Measurements from ENCODE around the gene SPRR2E.
"Not testable (repeated sequence)": the region's sequence is repeated elsewhere in the genome, so short reads cannot be mapped to it uniquely, and the experiment has no call there.

The SPRR2E gene

DNA sequence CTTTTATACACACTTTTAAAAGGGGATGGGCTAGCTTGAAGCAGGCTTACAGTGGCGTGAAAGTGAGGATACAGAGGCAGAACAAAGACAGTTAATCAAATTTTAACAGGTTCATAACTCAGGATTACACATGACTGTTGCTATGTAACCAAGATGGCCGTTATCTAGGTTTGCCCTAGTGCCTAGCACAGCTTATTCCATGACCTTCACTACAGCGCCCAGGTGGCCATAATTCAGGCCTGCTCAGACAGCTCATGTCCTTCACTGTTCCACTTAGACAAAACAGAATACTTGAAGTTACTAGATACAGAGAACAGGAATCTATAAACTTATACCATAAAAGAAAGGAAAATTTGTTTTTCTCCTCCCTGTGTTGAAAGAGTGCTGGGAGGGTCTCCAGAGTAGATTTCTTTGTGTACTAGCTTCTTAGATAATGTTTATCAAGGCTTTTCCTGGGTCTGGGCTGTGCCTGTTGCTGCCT lies 25.2 kb upstream of the SPRR2E start:
- Histone ChIP-seq H3K9me3 (ENCODE audit: control insufficient read depth, low read length) (peaks cover 6% of the 10 kb centered on the region), H3K36me3 (ENCODE audit: control insufficient read depth, insufficient read depth, low read length) (no peaks in the 10 kb centered on the region), H3K4me3 (ENCODE audit: extremely low read depth, insufficient read depth, low read length, poor library complexity, severe bottlenecking) (no peak overlapping the region), H3K4me1 (ENCODE audit: control insufficient read depth, insufficient read depth, low read length, poor library complexity, severe bottlenecking) (no peaks in the 10 kb centered on the region), H3K27ac (ENCODE audit: low read depth, low read length, severe bottlenecking) (no peak overlapping the region)
- WGBS, 2 experiments (ENCODE audit: insufficient coverage in 2 of 2) = 100% methylated on average over 1 of the region's 3 CpGs

DNA sequence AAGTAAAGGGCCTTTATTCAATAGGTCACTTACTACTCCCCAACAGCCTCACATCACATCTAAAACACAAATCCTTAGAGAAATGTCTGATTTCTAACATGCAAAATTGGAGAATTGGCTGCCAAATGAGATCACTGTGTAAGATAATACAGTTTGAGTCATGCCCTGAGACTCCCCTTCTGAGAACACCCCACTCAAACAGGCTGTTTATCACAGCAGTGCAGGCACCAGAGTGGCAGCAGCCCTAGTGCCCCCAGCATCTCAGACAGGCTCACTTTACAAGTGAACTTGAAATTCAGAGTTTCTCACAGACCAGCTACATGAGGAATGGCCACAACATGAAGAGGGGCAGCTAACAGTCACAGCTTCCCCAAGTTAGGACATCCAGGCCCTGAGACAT lies 20.9 kb upstream of the SPRR2E start:
- not testable (repeated sequence) for H3K4me1 ChIP-seq (ENCODE audit: control insufficient read depth, insufficient read depth, low read length, poor library complexity, severe bottlenecking); H3K9me3 ChIP-seq (ENCODE audit: control insufficient read depth, low read length); H3K4me3 ChIP-seq (ENCODE audit: extremely low read depth, insufficient read depth, low read length, poor library complexity, severe bottlenecking); H3K27ac ChIP-seq (ENCODE audit: low read depth, low read length, severe bottlenecking); H3K36me3 ChIP-seq (ENCODE audit: control insufficient read depth, insufficient read depth, low read length)

DNA sequence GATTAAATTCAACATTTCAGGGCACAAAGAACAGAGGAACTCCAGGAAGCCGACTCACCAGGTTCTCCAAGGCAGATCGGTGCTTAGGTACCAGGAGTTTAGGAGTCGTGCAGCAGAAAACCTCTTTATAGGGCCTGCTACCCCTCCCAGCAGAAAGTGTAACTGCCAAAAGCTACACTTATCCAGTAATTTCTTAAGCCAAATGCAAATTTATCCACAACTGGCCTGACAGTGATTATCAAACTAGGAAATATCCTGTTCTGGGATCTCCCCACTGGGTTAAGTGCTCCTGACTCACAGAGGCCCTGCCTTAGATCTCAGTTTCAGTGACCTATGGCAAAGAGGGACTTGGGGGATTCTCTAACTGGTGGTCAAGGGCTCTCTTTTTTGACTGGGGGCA lies 19.1 kb upstream of the SPRR2E start, which contains the start of gene SPRR2F:
Gene SPRR2F (minus strand): TSS at position 101 of the 400 bp plus-strand sequence. CDS start 783 bp downstream, outside the sequence.
- Histone ChIP-seq H3K9me3 (ENCODE audit: control insufficient read depth, low read length) (no peaks in the 10 kb centered on the region), H3K27ac (ENCODE audit: low read depth, low read length, severe bottlenecking) (no peak within 1 kb of the TSS), H3K36me3 (ENCODE audit: control insufficient read depth, insufficient read depth, low read length) (no peaks in the 10 kb centered on the region), H3K4me1 (ENCODE audit: control insufficient read depth, insufficient read depth, low read length, poor library complexity, severe bottlenecking) (no peaks in the 10 kb centered on the region), H3K4me3 (ENCODE audit: extremely low read depth, insufficient read depth, low read length, poor library complexity, severe bottlenecking) (no peak within 1 kb of the TSS)
- WGBS, 2 experiments (ENCODE audit: insufficient coverage in 2 of 2) = 80 to 84% methylated on average over 3 of the region's 3 CpGs

DNA sequence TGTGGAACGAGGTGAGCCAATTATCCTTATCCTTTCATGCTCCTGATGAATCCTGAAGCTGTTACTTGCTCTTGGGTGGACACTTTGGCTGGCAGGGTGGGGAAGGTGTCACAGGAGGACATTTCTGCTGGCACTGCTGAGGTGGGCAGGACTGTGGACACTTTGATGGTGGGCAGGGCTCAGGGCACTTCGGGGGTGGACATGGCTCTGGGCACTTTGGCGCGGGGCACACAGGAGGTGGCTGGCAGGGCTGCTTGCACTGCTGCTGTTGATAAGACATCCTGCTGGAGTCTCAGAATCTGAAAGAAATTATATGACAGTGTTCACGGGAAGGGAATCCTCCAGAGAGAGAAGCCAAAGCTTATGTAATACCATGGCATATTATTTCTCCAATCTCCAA lies 18.1 kb upstream of the SPRR2E start:
- H3K36me3 ChIP-seq (ENCODE audit: control insufficient read depth, insufficient read depth, low read length); H3K9me3 ChIP-seq (ENCODE audit: control insufficient read depth, low read length); H3K4me3 ChIP-seq (ENCODE audit: extremely low read depth, insufficient read depth, low read length, poor library complexity, severe bottlenecking); H3K4me1 ChIP-seq (ENCODE audit: control insufficient read depth, insufficient read depth, low read length, poor library complexity, severe bottlenecking); H3K27ac ChIP-seq (ENCODE audit: low read depth, low read length, severe bottlenecking): not testable (repeated sequence)
- WGBS, 2 experiments (ENCODE audit: insufficient coverage in 2 of 2) = 92 to 96% methylated on average over 1 to 4 of the region's 5 CpGs

DNA sequence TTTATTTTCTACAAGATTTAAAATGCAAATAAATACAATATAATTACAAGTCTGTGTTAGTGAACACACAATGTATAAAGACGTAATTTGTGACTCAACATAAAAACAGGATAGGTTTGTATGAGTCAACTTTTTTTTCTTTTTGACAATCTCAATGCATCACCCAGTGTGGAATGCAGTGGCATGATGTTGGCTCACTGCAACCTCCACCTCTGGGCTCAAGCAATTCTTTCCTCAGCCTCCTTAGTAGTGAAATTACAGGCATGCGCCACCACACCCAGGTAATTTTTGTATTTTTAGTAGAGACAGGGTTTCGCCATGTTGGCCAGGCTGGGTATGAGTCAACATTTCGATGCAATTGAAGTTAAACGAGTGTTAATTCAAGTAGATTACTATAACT lies 5.9 kb upstream of the SPRR2E start:
- Histone ChIP-seq H3K4me3 (ENCODE audit: extremely low read depth, insufficient read depth, low read length, poor library complexity, severe bottlenecking) (no peak overlapping the region), H3K27ac (ENCODE audit: low read depth, low read length, severe bottlenecking) (no peak overlapping the region), H3K4me1 (ENCODE audit: control insufficient read depth, insufficient read depth, low read length, poor library complexity, severe bottlenecking) (no peaks in the 10 kb centered on the region), H3K9me3 (ENCODE audit: control insufficient read depth, low read length) (no peaks in the 10 kb centered on the region), H3K36me3 (ENCODE audit: control insufficient read depth, insufficient read depth, low read length) (no peaks in the 10 kb centered on the region)
- 80% methylated on average over 1 of the region's 5 CpGs; no CpG with 5 or more reads in 1 of the 2 experiments for WGBS, 2 experiments (ENCODE audit: insufficient coverage in 2 of 2)

DNA sequence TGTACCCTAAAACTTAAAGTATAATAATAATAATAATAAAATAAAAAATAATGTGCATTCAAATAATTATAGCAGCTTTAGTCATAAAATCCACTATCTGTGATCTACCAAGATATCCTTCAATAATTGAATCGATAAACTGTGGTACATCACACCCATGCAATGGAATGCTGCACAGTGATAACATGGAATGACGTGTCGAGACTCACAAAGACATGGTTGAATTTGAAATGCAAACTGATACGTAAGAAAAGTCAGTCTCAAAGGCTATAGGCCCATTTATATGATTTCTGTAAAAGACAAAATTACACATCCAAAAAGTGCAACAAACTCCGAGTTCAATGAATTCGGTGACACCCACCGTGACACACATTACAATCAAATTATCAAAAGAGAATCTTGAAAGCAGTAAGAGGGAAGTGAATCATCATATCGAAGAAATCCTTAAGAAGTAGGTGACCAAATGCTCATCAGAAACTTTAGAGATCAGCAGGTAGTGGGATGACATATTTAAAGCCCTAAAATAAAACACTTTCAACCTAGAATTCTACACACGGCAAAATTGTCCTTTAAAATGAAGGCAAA lies 5.2 kb upstream of the SPRR2E start:
- Histone ChIP-seq H3K36me3 (ENCODE audit: control insufficient read depth, insufficient read depth, low read length) (no peaks in the 10 kb centered on the region), H3K9me3 (ENCODE audit: control insufficient read depth, low read length) (no peaks in the 10 kb centered on the region), H3K27ac (ENCODE audit: low read depth, low read length, severe bottlenecking) (no peak overlapping the region), H3K4me3 (ENCODE audit: extremely low read depth, insufficient read depth, low read length, poor library complexity, severe bottlenecking) (no peak overlapping the region), H3K4me1 (ENCODE audit: control insufficient read depth, insufficient read depth, low read length, poor library complexity, severe bottlenecking) (no peaks in the 10 kb centered on the region)
- 84 to 93% methylated on average over 3 to 4 of the region's 9 CpGs for WGBS, 2 experiments (ENCODE audit: insufficient coverage in 2 of 2)

DNA sequence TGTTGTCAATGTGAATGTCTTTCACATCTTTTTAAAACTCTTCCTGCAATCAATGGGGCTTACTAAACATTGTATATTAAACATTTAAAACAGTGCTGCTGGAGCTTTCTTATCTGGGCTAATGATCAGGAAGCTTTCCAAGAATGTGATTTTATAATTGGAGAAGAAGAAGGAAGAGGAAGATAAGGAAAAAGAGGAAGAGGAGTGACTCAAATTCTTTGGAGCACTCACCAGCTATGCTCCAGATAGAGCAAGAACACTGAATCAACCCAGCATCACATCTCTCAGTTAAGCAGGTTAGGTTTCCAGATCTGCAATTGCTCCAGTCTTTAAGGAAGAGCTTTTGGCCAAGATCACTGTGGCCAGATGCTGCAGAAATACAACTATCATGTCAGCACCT lies 1.4 kb upstream of the SPRR2E start:
- Histone ChIP-seq H3K9me3 (ENCODE audit: control insufficient read depth, low read length) (no peaks in the 10 kb centered on the region), H3K36me3 (ENCODE audit: control insufficient read depth, insufficient read depth, low read length) (no peaks in the 10 kb centered on the region), H3K4me1 (ENCODE audit: control insufficient read depth, insufficient read depth, low read length, poor library complexity, severe bottlenecking) (no peaks in the 10 kb centered on the region), H3K27ac (ENCODE audit: low read depth, low read length, severe bottlenecking) (no peak overlapping the region), H3K4me3 (ENCODE audit: extremely low read depth, insufficient read depth, low read length, poor library complexity, severe bottlenecking) (no peak overlapping the region)

DNA sequence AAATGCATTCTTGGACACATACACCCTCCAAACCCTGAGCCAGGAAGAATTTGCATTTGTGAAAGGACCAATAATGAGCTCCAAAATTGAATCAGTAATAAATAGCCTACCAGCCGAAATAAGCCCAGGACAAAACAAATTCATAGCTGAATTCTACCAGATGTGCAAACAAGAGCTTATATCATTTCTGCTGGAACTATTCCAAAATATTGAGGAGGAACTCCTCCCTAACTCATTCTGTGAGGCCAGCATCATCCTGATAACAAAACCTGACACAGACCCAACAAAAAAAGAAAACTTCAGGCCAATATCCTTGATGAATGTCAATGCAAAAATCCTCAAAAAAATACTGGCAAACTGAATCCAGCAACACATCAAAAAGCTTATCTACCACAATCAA lies 6.7 kb downstream of the SPRR2E start:
- 100% methylated on average over 1 of the region's 1 CpG; no CpG with 5 or more reads in 1 of the 2 experiments for WGBS, 2 experiments (ENCODE audit: insufficient coverage in 2 of 2)
- Histone ChIP-seq H3K27ac (ENCODE audit: low read depth, low read length, severe bottlenecking) (no peak overlapping the region), H3K9me3 (ENCODE audit: control insufficient read depth, low read length) (no peaks in the 10 kb centered on the region), H3K4me1 (ENCODE audit: control insufficient read depth, insufficient read depth, low read length, poor library complexity, severe bottlenecking) (no peaks in the 10 kb centered on the region), H3K4me3 (ENCODE audit: extremely low read depth, insufficient read depth, low read length, poor library complexity, severe bottlenecking) (no peak overlapping the region), H3K36me3 (ENCODE audit: control insufficient read depth, insufficient read depth, low read length) (no peaks in the 10 kb centered on the region)

DNA sequence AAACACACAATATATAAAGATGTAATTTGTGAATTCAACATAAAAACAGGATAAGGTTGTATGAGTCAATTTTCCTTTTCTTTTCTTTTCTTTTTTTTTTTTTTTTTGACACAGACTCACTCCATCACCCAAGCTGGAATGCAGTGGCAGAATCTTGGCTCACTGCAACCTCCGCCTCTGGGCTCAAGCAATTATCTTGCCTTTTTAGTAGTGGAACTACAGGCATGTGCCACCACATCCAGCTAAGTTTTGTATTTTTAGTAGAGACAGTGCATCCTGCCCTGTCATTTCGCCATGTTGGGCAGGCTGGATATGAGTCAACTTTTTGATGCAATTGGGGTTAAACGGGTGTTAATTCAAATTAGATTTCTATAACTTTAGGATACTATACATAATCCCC lies 12.6 kb downstream of the SPRR2E start:
- Histone ChIP-seq H3K4me3 (ENCODE audit: extremely low read depth, insufficient read depth, low read length, poor library complexity, severe bottlenecking) (no peak overlapping the region), H3K27ac (ENCODE audit: low read depth, low read length, severe bottlenecking) (no peak overlapping the region), H3K9me3 (ENCODE audit: control insufficient read depth, low read length) (no peaks in the 10 kb centered on the region), H3K4me1 (ENCODE audit: control insufficient read depth, insufficient read depth, low read length, poor library complexity, severe bottlenecking) (no peaks in the 10 kb centered on the region), H3K36me3 (ENCODE audit: control insufficient read depth, insufficient read depth, low read length) (no peaks in the 10 kb centered on the region)
- WGBS, 2 experiments (ENCODE audit: insufficient coverage in 2 of 2) = 100% methylated on average over 1 of the region's 3 CpGs; no CpG with 5 or more reads in 1 of the 2 experiments

DNA sequence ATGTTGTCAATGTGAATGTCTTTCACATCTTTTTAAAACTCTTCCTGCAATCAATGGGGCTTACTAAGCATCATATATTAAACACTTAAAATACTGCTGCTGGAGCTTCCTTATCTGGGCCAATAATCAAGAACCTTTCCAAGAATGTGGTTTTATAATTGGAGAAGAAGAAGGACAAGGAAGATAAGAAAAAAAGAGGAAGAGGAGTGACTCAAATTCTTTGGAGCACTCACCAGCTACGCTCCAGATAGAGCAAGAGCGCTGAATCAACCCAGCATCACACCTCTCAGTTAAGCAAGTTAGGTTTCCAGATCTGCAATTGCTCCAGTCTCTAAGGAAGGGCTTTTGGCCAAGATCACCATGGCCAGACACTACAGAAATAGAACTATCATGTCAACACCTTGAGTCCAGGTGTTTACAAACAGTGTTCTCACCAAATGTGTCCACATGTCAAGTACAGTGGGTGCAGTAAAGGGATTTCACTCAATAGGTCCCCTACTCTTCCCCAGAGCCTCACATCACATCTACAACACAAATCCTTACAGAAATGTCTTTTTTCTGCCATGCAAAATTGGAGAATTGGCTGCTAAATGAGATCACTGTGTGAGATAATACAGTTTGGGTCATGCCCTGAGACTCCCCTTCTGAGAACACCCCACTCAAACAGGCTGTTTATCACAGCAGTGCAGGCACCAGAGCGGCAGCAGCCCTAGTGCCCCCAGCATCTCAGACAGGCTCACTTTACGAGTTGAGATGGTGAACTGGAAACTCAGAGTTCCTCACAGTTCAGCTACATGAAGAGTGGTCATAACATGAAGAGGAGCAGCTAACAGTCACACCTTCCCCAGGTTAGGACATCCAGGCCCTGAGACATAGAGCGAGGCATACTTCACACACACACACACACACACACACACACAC lies 21.3 kb downstream of the SPRR2E start:
- no peak overlapping the region for H3K27ac ChIP-seq (ENCODE audit: low read depth, low read length, severe bottlenecking)
- H3K4me1 ChIP-seq (ENCODE audit: control insufficient read depth, insufficient read depth, low read length, poor library complexity, severe bottlenecking) = no peaks in the 10 kb centered on the region
- H3K9me3 ChIP-seq (ENCODE audit: control insufficient read depth, low read length) = no peaks in the 10 kb centered on the region
- WGBS, 2 experiments (ENCODE audit: insufficient coverage in 2 of 2) = 86 to 90% methylated on average over 3 of the region's 5 CpGs
- no peaks in the 10 kb centered on the region for H3K36me3 ChIP-seq (ENCODE audit: control insufficient read depth, insufficient read depth, low read length)
- H3K4me3 ChIP-seq (ENCODE audit: extremely low read depth, insufficient read depth, low read length, poor library complexity, severe bottlenecking) = no peak overlapping the region

DNA sequence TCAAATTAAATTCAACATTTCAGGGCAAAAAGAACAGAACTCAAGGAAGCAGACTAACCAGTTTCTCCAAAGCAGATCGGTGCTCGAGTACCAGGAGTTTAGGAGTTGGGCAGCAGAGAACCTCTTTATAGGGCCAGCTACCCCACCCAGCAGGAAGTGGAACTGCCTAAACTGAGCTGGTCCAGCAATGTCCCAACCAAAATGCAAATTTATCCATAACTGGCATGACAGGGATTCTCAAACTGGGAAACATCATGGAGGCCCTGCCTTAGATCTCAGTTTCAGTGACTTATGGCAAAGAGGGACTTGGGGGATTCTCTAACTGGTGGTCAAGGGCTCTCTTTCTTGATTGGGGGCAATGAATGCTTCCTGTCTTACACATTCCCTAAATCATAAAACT lies 22.8 kb downstream of the SPRR2E start, which contains the start of gene SPRR2B:
Gene SPRR2B (minus strand): TSS at position 101 of the 400 bp plus-strand sequence. CDS start 772 bp downstream, outside the sequence.
- WGBS, 2 experiments (ENCODE audit: insufficient coverage in 2 of 2) = 50% methylated on average over 2 of the region's 2 CpGs; no CpG with 5 or more reads in 1 of the 2 experiments

More for the DNA sequence above, 22.8 kb downstream of the SPRR2E start, which contains the start of gene SPRR2B:
- Histone ChIP-seq H3K9me3 (ENCODE audit: control insufficient read depth, low read length) (no peaks in the 10 kb centered on the region), H3K4me3 (ENCODE audit: extremely low read depth, insufficient read depth, low read length, poor library complexity, severe bottlenecking) (no peak within 1 kb of the TSS), H3K36me3 (ENCODE audit: control insufficient read depth, insufficient read depth, low read length) (no peaks in the 10 kb centered on the region), H3K27ac (ENCODE audit: low read depth, low read length, severe bottlenecking) (no peak within 1 kb of the TSS), H3K4me1 (ENCODE audit: control insufficient read depth, insufficient read depth, low read length, poor library complexity, severe bottlenecking) (no peaks in the 10 kb centered on the region)
